Body of pancreas (tissue), 4 donors: ENCODE results near the gene SUCO. TPM values are rescaled to one million over a fixed set of nuclear protein-coding genes. Genes with fewer than 3 reads are reported as not detected.

Source experiments
- ATAC-seq: fragments of 150-250 bp; one replicate; pipeline ENCODE4 v1.9.1; 2016
- DNase-seq, 4 donors: peaks; one replicate each; pipeline ENCODE4 v3.0.0-alpha.2; 2019
- H3K27ac ChIP-seq, 4 donors: fragments of 200-600 bp; sonication (generic); 1 replicate in 3 of 4; 2 replicates in 1 of 4; pipeline versions ENCODE4 v1.5.1 to v1.6.1; 2016 to 2019; ENCODE audit warnings: mild to moderate bottlenecking in 1 of 4, mixed read lengths in 1 of 4, moderate library complexity in 1 of 4
- H3K27me3 ChIP-seq, 2 donors: fragments of 200-600 bp; sonication (generic); one replicate each; pipeline ENCODE4 v1.6.0; 2016; ENCODE audit warnings: mild to moderate bottlenecking in 1 of 2
- H3K36me3 ChIP-seq, 2 donors: fragments of 200-600 bp; sonication (generic); replicated peaks in 1 of 2; 2 replicates each; pipeline ENCODE4 v1.5.1; 2016; ENCODE audit warnings: low read depth in 2 of 2; ENCODE audit not compliant: insufficient read depth in 1 of 2
- H3K4me1 ChIP-seq: fragments of 200-600 bp; sonication (generic); one replicate; pipeline ENCODE4 v1.6.0; 2016
- H3K4me3 ChIP-seq, 2 donors: fragments of 200-600 bp; sonication (generic); 1 replicate in 1 of 2; 2 replicates in 1 of 2; pipeline ENCODE4 v1.5.1; 2016 to 2019
- H3K9me3 ChIP-seq, 3 donors: fragments of 200-600 bp; sonication (generic); 1 replicate in 2 of 3; 2 replicates in 1 of 3; pipeline ENCODE4 v1.5.1; 2016
- CTCF ChIP-seq, 7 experiments: fragments of 450-650 bp in 4 of 7; fragments of 200-600 bp in 3 of 7; sonication (generic) in 3 of 7; IDR thresholded peaks; one replicate each; pipeline ENCODE4 v1.5.1; 2016 to 2019; ENCODE audit warnings: antibody characterized with exemption in 7 of 7
- POLR2A ChIP-seq, 3 donors: fragments of 450-650 bp; IDR thresholded peaks; one replicate each; pipeline ENCODE4 v1.6.1; 2016; ENCODE audit warnings: antibody characterized with exemption in 3 of 3, mild to moderate bottlenecking in 2 of 3
- WGBS, 2 donors: methylation state at CpG; one replicate each; pipeline ENCODE4 v1.1.5; 2017; 5-methylcytosine and 5-hydroxymethylcytosine counted together
- intact Hi-C: fragments of 100-400 bp; cut with DNase I; formaldehyde crosslinking; loops from one replicate; pipeline ENCODE4 v1.15.1; 2023
- total RNA-seq, 2 donors: library from RNA; depleted of rRNA; stranded (reverse); fragments of >200 nt; gene quantifications; one replicate each; pipeline ENCODE4 v1.1.0, GENCODE V29; 2016

SUCO gene
- total RNA-seq, 2 donors from 2014 or later = 61.0 to 68.6 TPM

DNA sequence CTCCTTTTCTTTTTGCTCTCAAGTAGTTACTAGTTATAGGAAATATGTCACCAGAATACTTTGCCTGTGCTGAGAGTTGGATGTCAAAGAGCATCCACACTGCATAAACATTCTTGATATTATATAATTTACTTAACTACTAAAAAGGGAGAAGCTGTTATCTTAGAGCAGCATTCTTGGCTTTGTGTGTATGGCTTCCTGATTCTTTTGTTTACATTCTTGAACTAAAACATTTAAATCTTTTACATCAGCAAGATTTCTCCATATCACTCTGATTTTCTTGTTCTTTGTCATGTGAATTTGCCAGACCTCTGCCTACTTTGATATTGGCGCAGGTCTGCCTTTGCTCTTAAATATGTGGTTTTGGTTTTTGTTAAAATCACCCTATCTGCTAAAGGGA lies 48.8 kb downstream of the SUCO start:
- no peak for DNase-seq
- no peak overlapping the region for H3K27ac ChIP-seq
- peaks cover 4 to 5% of the 10 kb centered on the region in 2 donors for H3K36me3 ChIP-seq
- intact Hi-C loops = no loop called here
- no peak for TF ChIP-seq CTCF (IDR thresholded peaks at IDR 0.05)
- no peak for TF ChIP-seq POLR2A (IDR thresholded peaks at IDR 0.05)
- no peaks in the 10 kb centered on the region for H3K9me3 ChIP-seq
- H3K4me3 ChIP-seq = no peak overlapping the region
- peaks cover 31% of the 10 kb centered on the region for H3K4me1 ChIP-seq
- 53 to 54% methylated on average over 1 of the region's 1 CpG for WGBS, 2 donors
- no peak for ATAC-seq
- no peaks in the 10 kb centered on the region for H3K27me3 ChIP-seq

DNA sequence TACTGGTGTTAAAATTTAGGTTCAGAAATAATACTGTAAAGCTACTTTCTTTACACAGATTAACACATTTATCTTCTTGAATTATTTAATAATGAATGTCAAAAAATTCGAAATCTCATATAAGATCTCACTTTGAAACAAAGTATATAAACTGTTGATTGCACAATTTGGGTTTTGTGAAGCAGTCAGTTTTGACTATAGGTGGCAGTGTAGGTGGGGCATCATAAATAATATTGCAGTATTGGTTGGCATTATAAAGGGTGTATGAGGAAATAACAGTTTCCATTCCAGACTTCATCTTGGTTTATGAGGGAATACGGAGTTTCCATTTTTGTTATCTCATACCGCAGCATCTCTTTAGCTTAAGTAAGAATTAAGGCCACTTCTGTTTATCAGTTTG lies 49.9 kb downstream of the SUCO start:
- intact Hi-C loops = no loop called here
- Histone ChIP-seq H3K27me3 (no peaks in the 10 kb centered on the region), H3K4me1 (peaks cover 31% of the 10 kb centered on the region), H3K9me3 (no peaks in the 10 kb centered on the region), H3K36me3 (peaks cover 0 to 5% of the 10 kb centered on the region in 2 donors), H3K4me3 (no peak overlapping the region), H3K27ac (no peak overlapping the region)
- no peak for DNase-seq
- WGBS, 2 donors = 52 to 55% methylated on average over 3 of the region's 3 CpGs
- TF ChIP-seq POLR2A (IDR thresholded peaks at IDR 0.05) (no peak), CTCF (IDR thresholded peaks at IDR 0.05) (no peak)
- no peak for ATAC-seq

- Histone ChIP-seq H3K27me3 (no peaks in the 10 kb centered on the region), H3K27ac (no peak overlapping the region), H3K4me1 (peaks cover 31% of the 10 kb centered on the region), H3K9me3 (no peaks in the 10 kb centered on the region), H3K4me3 (no peak overlapping the region), H3K36me3 (peaks cover 0 to 5% of the 10 kb centered on the region in 2 donors)
- ATAC-seq (no peak), DNase-seq (no peak)
- no peak for TF ChIP-seq CTCF (IDR thresholded peaks at IDR 0.05)
- TF ChIP-seq POLR2A (IDR thresholded peaks at IDR 0.05) = no peak
- WGBS, 2 donors = 35 to 41% methylated on average over 3 of the region's 3 CpGs
- intact Hi-C loops = no loop called here
These were observed 52.4 kb downstream of the SUCO start for GRCh38 chr1:172585348-172585747.

GRCh38 chr1:172585861-172586260 lies 52.9 kb downstream of the SUCO start:
- H3K9me3 ChIP-seq = no peaks in the 10 kb centered on the region
- intact Hi-C loops = no loop called here
- no peak for TF ChIP-seq POLR2A (IDR thresholded peaks at IDR 0.05)
- TF ChIP-seq CTCF (IDR thresholded peaks at IDR 0.05) = no peak
- DNase-seq (no peak), ATAC-seq (no peak)
- no peak overlapping the region for H3K27ac ChIP-seq
- H3K36me3 ChIP-seq = peaks cover 0 to 5% of the 10 kb centered on the region in 2 donors
- H3K27me3 ChIP-seq = no peaks in the 10 kb centered on the region
- H3K4me3 ChIP-seq = no peak overlapping the region
- peaks cover 31% of the 10 kb centered on the region for H3K4me1 ChIP-seq
